PC-9 (cell line): ENCODE results near the gene LCN10. TPM values are rescaled to one million over a fixed set of nuclear protein-coding genes. Genes with fewer than 3 reads are reported as not detected.
A peak's percentile ranks its signal among the peaks of the same experiment; 100 is the strongest.

Source experiments
- BruUV-seq: library from RNA; stranded (reverse); fragments of 400-500 nt; replicated peaks from 2 replicates; lab custom pipeline; 2021; lab: Mats Ljungman, UMichigan
- CTCF ChIA-PET: fragments of 300-600 bp; sonication (Branson Sonifier 250); formaldehyde crosslinking; loops from one replicate; lab custom pipeline; 2022; ENCODE audit warnings: antibody characterized with exemption; lab: Charles Lee
- POLR2A ChIA-PET: fragments of 300-600 bp; sonication (Branson Sonifier 250); formaldehyde crosslinking; loops from one replicate; lab custom pipeline; 2022; ENCODE audit warnings: antibody characterized with exemption; ENCODE audit not compliant: unreplicated experiment; lab: Charles Lee
- DNase-seq, 2 experiments: peaks; one replicate each; pipeline versions ENCODE4 v3.0.0 to v3.0.0-alpha.2; 2015 to 2022; ENCODE audit warnings: mixed read lengths in 1 of 2
- H2AFZ ChIP-seq: fragments of 200-600 bp; sonication (generic); 2 replicates; pipeline ENCODE4 v1.8.1; 2017; ENCODE audit warnings: antibody characterized with exemption
- H3F3A ChIP-seq: fragments of 200-600 bp; sonication (generic); 2 replicates; pipeline ENCODE4 v1.8.1; 2017; ENCODE audit warnings: antibody characterized with exemption, mild to moderate bottlenecking, low read depth; ENCODE audit not compliant: insufficient read depth
- H3K27ac ChIP-seq: fragments of 200-600 bp; sonication (generic); 2 replicates; pipeline ENCODE4 v1.6.1; 2016; ENCODE audit warnings: mixed run types
- H3K27me3 ChIP-seq: fragments of 200-600 bp; sonication (generic); 2 replicates; pipeline ENCODE4 v1.6.1; 2016; ENCODE audit warnings: low read depth, mixed run types; ENCODE audit not compliant: insufficient read depth
- H3K36me3 ChIP-seq: fragments of 200-600 bp; sonication (generic); 2 replicates; pipeline ENCODE4 v1.6.1; 2016; ENCODE audit warnings: low read depth, mixed run types
- H3K4me1 ChIP-seq: fragments of 200-600 bp; sonication (generic); replicated peaks from 2 replicates; pipeline ENCODE4 v1.6.1; 2016; ENCODE audit warnings: mixed run types; ENCODE audit not compliant: insufficient read depth
- H3K4me2 ChIP-seq: fragments of 200-600 bp; sonication (generic); 2 replicates; pipeline ENCODE4 v1.6.1; 2017; ENCODE audit warnings: mixed run types
- H3K4me3 ChIP-seq: fragments of 200-600 bp; sonication (generic); 2 replicates; pipeline ENCODE4 v1.6.1; 2016; ENCODE audit warnings: mixed run types
- H3K79me2 ChIP-seq: fragments of 200-600 bp; sonication (generic); 2 replicates; pipeline ENCODE4 v1.6.1; 2017; ENCODE audit warnings: low read depth, mixed run types
- H3K9me2 ChIP-seq: fragments of 200-600 bp; sonication (generic); 2 replicates; pipeline ENCODE4 v1.8.1; 2017; ENCODE audit warnings: mild to moderate bottlenecking; ENCODE audit not compliant: insufficient read depth
- H3K9me3 ChIP-seq: fragments of 200-600 bp; sonication (generic); 2 replicates; pipeline ENCODE4 v1.8.1; 2016; ENCODE audit warnings: low read depth; ENCODE audit not compliant: insufficient read depth
- H4K20me1 ChIP-seq: fragments of 200-600 bp; sonication (generic); 2 replicates; pipeline ENCODE4 v1.8.1; 2017; ENCODE audit not compliant: insufficient read depth
- EZH2 ChIP-seq: fragments of 200-600 bp; sonication (generic); IDR thresholded peaks from 2 replicates; pipeline ENCODE4 v1.8.0; 2017; ENCODE audit warnings: antibody characterized with exemption, low read depth
- intact Hi-C: fragments of 100-400 bp; cut with micrococcal nuclease; formaldehyde crosslinking; loops from one replicate; pipeline ENCODE4 v1.10.0; 2022; ENCODE audit not compliant: unreplicated experiment
- total RNA-seq: library from RNA; stranded (reverse); gene quantifications from 2 replicates; pipeline ENCODE4 v1.2.3, GENCODE V29; 2021
- TF ChIP-seq, protein P1 (sequence below): fragments of 200-600 bp; sonication (generic); conservative IDR thresholded peaks from 2 replicates; pipeline ENCODE4 v1.6.1; 2017; ENCODE audit warnings: mixed run types, antibody characterized with exemption, mild to moderate bottlenecking, moderate library complexity

LCN10 gene
- total RNA-seq, 1 experiment from 2014 or later, result 0.94 TPM

GRCh38 chr9:136762915-136763648 is 20.3 kb upstream of the LCN10 start:
- H3F3A ChIP-seq, result peaks cover 23% of the 10 kb centered on the region; the same call in 1 of the 2 replicates
- H3K4me3 ChIP-seq, result no peak overlapping the region
- H2AFZ ChIP-seq, result no peak overlapping the region
- H3K4me1 ChIP-seq, result peaks cover 6% of the 10 kb centered on the region
- H3K27ac ChIP-seq, result no peak overlapping the region
- no peaks in the 10 kb centered on the region for H4K20me1 ChIP-seq
- intact Hi-C loops, result no loop called here
- H3K79me2 ChIP-seq, result no peaks in the 10 kb centered on the region
- no peaks in the 10 kb centered on the region for H3K9me3 ChIP-seq
- peak overlapping the region; percentile 57; the same call in 1 of the 2 replicates for H3K4me2 ChIP-seq
- H3K36me3 ChIP-seq, result no peaks in the 10 kb centered on the region
- H3K9me2 ChIP-seq, result no peaks in the 10 kb centered on the region
- POLR2A ChIA-PET, result no interaction called here
- H3K27me3 ChIP-seq, result peaks cover 4% of the 10 kb centered on the region
- peak in 1 of 2 experiments; percentile 70 for DNase-seq
- TF ChIP-seq, protein P1, sequence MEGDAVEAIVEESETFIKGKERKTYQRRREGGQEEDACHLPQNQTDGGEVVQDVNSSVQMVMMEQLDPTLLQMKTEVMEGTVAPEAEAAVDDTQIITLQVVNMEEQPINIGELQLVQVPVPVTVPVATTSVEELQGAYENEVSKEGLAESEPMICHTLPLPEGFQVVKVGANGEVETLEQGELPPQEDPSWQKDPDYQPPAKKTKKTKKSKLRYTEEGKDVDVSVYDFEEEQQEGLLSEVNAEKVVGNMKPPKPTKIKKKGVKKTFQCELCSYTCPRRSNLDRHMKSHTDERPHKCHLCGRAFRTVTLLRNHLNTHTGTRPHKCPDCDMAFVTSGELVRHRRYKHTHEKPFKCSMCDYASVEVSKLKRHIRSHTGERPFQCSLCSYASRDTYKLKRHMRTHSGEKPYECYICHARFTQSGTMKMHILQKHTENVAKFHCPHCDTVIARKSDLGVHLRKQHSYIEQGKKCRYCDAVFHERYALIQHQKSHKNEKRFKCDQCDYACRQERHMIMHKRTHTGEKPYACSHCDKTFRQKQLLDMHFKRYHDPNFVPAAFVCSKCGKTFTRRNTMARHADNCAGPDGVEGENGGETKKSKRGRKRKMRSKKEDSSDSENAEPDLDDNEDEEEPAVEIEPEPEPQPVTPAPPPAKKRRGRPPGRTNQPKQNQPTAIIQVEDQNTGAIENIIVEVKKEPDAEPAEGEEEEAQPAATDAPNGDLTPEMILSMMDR, result no peak
- no peak for TF ChIP-seq EZH2
- BruUV-seq, result no TSS peak
- CTCF ChIA-PET, result interaction anchor here (0.6 to 0.7 kb wide), 4 partner anchors 12 to 400 kb away, joined by 3 to 6 read pairs (median 4); no protein-coding TSS in a partner anchor

DNA sequence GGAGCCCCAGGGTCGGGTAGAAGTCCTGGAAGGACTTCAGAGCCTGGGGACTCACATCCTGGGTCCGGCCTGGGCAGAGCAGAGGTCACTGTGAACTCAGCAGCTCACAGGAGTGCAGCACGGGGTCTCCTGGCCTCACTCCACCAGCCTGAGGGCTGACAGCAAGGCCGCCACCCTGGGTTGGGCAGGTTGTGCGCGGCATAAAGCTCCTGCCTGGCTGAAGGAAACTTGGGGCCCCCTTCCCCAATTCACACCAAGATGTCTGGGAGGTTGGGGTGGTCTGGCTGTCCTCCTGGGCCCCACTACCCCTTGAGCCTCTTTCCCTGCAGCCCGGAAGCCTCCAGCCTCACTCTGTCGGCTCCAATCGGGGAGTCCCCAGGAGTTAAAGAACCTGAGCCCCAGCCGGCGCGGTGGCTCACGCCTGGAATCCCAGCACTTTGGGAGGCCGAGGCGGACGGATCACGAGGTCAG is 19.5 kb upstream of the LCN10 start:
- peaks cover 15% of the 10 kb centered on the region; the same call in 1 of the 2 replicates for H3F3A ChIP-seq
- no peaks in the 10 kb centered on the region for H3K9me2 ChIP-seq
- no peaks in the 10 kb centered on the region for H4K20me1 ChIP-seq
- no TSS peak for BruUV-seq
- H3K4me3 ChIP-seq, result no peak overlapping the region
- H3K4me1 ChIP-seq, result peaks cover 6% of the 10 kb centered on the region
- no peak for DNase-seq
- CTCF ChIA-PET, result interaction anchor here (0.6 to 0.7 kb wide), 2 partner anchors 209 to 416 kb away, joined by 5 to 12 read pairs; no protein-coding TSS in a partner anchor
- H2AFZ ChIP-seq, result no peak overlapping the region
- peaks cover 2% of the 10 kb centered on the region; the same call in 1 of the 2 replicates for H3K27me3 ChIP-seq
- no peaks in the 10 kb centered on the region for H3K36me3 ChIP-seq
- intact Hi-C loops, result no loop called here
- POLR2A ChIA-PET, result no interaction called here
- no peaks in the 10 kb centered on the region for H3K9me3 ChIP-seq
- no peak overlapping the region for H3K27ac ChIP-seq
- no peaks in the 10 kb centered on the region for H3K79me2 ChIP-seq
- no peak overlapping the region for H3K4me2 ChIP-seq
- TF ChIP-seq, protein P1, result no peak
- no peak for TF ChIP-seq EZH2

DNA sequence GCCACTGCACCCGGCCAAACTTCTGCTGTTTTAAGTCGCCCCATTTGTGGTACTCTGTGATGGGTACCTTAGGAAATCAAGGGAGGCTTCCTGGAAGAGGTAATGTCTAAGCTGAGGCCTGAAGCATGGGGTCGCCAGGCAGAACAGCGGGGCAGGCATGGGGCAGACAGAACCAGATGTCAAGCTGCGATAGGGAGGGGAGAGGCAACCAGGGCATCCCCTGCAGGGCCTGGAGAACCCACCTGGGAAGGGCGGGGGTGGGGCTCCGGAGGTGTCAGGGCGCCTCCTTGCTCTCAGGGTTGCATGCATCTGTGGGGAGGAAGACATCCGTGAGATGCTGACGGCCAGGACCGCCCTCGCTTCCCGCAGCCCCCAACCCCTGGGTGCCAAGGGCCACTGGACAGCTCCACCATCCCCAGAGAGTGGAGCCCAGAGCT is 18.8 kb upstream of the LCN10 start:
- no peaks in the 10 kb centered on the region for H3K4me1 ChIP-seq
- H3K4me2 ChIP-seq, result no peak overlapping the region
- no peaks in the 10 kb centered on the region for H3K9me3 ChIP-seq
- H2AFZ ChIP-seq, result no peak overlapping the region
- no peaks in the 10 kb centered on the region for H3K36me3 ChIP-seq
- no peak overlapping the region for H3K4me3 ChIP-seq
- H3F3A ChIP-seq, result peaks cover 9% of the 10 kb centered on the region; the same call in 1 of the 2 replicates
- peaks cover 9% of the 10 kb centered on the region; the same call in 1 of the 2 replicates for H3K27me3 ChIP-seq
- POLR2A ChIA-PET, result no interaction called here
- BruUV-seq, result no TSS peak
- H3K9me2 ChIP-seq, result no peaks in the 10 kb centered on the region
- H3K27ac ChIP-seq, result no peak overlapping the region
- TF ChIP-seq EZH2, result no peak
- TF ChIP-seq, protein P1, result no peak
- no peaks in the 10 kb centered on the region for H4K20me1 ChIP-seq
- no peak for DNase-seq
- H3K79me2 ChIP-seq, result no peaks in the 10 kb centered on the region
- CTCF ChIA-PET, result interaction anchor here (0.6 kb wide), 1 partner anchor 415 kb away, joined by 12 read pairs; no protein-coding TSS in a partner anchor
- intact Hi-C loops, result no loop called here
